Gastrocnemius medialis (tissue), 4 donors: ENCODE measurements around the gene ORC4. TPM values are rescaled to one million over a fixed set of nuclear protein-coding genes. Genes with fewer than 3 reads are reported as not detected.

Experiments
- ATAC-seq, 2 donors: fragments of 150-250 bp; one replicate each; pipeline ENCODE4 v1.9.1; 2016
- DNase-seq, 2 donors: peaks; one replicate each; pipeline ENCODE4 v3.0.0-alpha.2; 2019
- H3K27ac ChIP-seq, 4 donors: fragments of 200-600 bp; sonication (generic); 1 replicate in 1 of 4; 2 replicates in 3 of 4; pipeline ENCODE4 v1.5.1; 2016 to 2018; ENCODE audit warnings: mild to moderate bottlenecking in 2 of 4, moderate library complexity in 1 of 4
- H3K27me3 ChIP-seq, 3 donors: fragments of 200-600 bp; sonication (generic) in 2 of 3; 1 replicate in 1 of 3; 2 replicates in 2 of 3; pipeline versions ENCODE4 v1.5.1 to v1.6.0; 2016 to 2019; ENCODE audit warnings: mild to moderate bottlenecking in 1 of 3, moderate library complexity in 1 of 3
- H3K36me3 ChIP-seq, 2 donors: fragments of 200-600 bp; sonication (generic) in 1 of 2; one replicate each; pipeline ENCODE4 v1.5.1; 2017 to 2018
- H3K4me1 ChIP-seq, 2 donors: fragments of 200-600 bp; sonication (generic) in 1 of 2; one replicate each; pipeline ENCODE4 v1.5.1; 2016 to 2017; ENCODE audit warnings: mild to moderate bottlenecking in 2 of 2
- H3K4me3 ChIP-seq, 4 donors: fragments of 200-600 bp; sonication (generic) in 3 of 4; 1 replicate in 1 of 4; 2 replicates in 3 of 4; pipeline ENCODE4 v1.5.1; 2016 to 2019; ENCODE audit warnings: mild to moderate bottlenecking in 2 of 4
- H3K9me3 ChIP-seq, 3 donors: fragments of 200-600 bp; sonication (generic) in 2 of 3; 1 replicate in 1 of 3; 2 replicates in 2 of 3; pipeline ENCODE4 v1.5.1; 2016 to 2019
- POLR2A ChIP-seq, 2 donors: fragments of 450-650 bp; IDR thresholded peaks; one replicate each; pipeline ENCODE4 v1.6.1; 2017; ENCODE audit warnings: antibody characterized with exemption in 2 of 2, mild to moderate bottlenecking in 2 of 2, moderate library complexity in 2 of 2
- in situ Hi-C, 4 donors: fragments of 200-750 bp; cut with MboI; loops; one replicate each; pipeline versions ENCODE4 v1.15.0 to v1.8.0; 2017; ENCODE audit warnings: low sequenced_read_pairs in 4 of 4
- intact Hi-C: fragments of 100-400 bp; cut with DNase I; formaldehyde crosslinking; loops from one replicate; pipeline ENCODE4 v1.15.1; 2023; ENCODE audit warnings: low total_unique reads
- total RNA-seq, 4 donors: library from RNA; depleted of rRNA; stranded (reverse); fragments of >200 nt; gene quantifications; one replicate each; pipeline versions ENCODE4 v1.1.0 to v1.2.3, GENCODE V29; 2016
- TF ChIP-seq, protein P1 (sequence below), 5 experiments: fragments of 450-650 bp in 3 of 5; fragments of 200-600 bp in 2 of 5; sonication (generic) in 2 of 5; IDR thresholded peaks in 4 of 5; conservative IDR thresholded peaks in 1 of 5; 1 replicate in 4 of 5; 2 replicates in 1 of 5; pipeline ENCODE4 v1.5.1; 2016 to 2019; ENCODE audit warnings: antibody characterized with exemption in 5 of 5, mild to moderate bottlenecking in 3 of 5, moderate library complexity in 3 of 5

Gene ORC4
- total RNA-seq, 4 donors from 2014 or later, result 34.8 to 51.8 (median 43.1) TPM

DNA sequence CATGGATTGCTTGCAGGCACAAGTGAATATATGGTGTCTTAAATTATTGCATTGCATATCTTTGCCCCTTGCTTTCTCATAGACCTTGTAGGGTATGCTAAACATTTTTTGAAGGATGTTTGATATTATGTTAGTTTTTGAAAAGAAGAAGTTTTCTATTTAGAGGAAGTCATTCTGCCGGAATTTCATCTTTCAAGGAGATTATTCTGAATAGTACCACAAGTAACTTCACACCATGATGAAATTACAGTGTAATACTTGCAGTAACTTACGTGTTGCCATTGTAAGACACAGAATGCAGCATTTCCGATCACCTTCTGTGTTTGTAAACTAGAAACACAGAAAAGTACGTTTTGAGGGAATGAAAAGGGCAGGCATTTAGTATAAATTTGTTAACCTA lies 103.8 kb downstream of the ORC4 start:
- Histone ChIP-seq H3K36me3 (peaks cover 4 to 9% of the 10 kb centered on the region in 2 donors), H3K4me3 (no peak overlapping the region), H3K4me1 (peaks cover 0 to 10% of the 10 kb centered on the region in 2 donors), H3K27ac (no peak overlapping the region), H3K27me3 (no peaks in the 10 kb centered on the region), H3K9me3 (no peaks in the 10 kb centered on the region)
- in situ Hi-C loops (loop anchor here (10.0 to 25.0 kb wide), 6 partner anchors 379 to 1179 kb away; no protein-coding TSS in a partner anchor), intact Hi-C loops (loop anchor here (10.0 kb wide), 2 partner anchors 562 to 992 kb away; no protein-coding TSS in a partner anchor)
- TF ChIP-seq, protein P1, sequence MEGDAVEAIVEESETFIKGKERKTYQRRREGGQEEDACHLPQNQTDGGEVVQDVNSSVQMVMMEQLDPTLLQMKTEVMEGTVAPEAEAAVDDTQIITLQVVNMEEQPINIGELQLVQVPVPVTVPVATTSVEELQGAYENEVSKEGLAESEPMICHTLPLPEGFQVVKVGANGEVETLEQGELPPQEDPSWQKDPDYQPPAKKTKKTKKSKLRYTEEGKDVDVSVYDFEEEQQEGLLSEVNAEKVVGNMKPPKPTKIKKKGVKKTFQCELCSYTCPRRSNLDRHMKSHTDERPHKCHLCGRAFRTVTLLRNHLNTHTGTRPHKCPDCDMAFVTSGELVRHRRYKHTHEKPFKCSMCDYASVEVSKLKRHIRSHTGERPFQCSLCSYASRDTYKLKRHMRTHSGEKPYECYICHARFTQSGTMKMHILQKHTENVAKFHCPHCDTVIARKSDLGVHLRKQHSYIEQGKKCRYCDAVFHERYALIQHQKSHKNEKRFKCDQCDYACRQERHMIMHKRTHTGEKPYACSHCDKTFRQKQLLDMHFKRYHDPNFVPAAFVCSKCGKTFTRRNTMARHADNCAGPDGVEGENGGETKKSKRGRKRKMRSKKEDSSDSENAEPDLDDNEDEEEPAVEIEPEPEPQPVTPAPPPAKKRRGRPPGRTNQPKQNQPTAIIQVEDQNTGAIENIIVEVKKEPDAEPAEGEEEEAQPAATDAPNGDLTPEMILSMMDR (IDR thresholded peaks at IDR 0.05 in 4 of 5, conservative IDR thresholded peaks at IDR 0.05 in 1 of 5), result no peak
- no peak for TF ChIP-seq POLR2A (IDR thresholded peaks at IDR 0.05)
- DNase-seq (no peak), ATAC-seq (no peak)

DNA sequence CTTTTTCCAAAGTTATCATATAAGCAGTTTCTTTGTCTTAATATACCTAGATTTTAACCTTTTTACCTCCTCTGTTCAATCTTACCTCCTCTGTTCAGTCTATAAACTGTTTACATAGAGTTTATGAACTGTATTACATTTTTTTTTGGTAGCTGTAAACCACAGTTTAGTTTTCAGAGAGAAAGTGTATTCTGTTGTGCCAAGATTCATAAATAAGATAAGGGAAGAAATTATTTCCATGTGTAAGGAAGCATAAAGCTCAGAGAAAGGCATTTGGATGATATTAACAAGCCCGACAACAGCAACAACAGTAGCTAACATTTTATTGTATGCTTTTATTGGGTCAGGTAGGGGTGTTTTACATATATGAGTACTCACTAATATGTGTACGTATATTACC lies 104.5 kb downstream of the ORC4 start:
- ATAC-seq (no peak), DNase-seq (no peak)
- Histone ChIP-seq H3K27ac (no peak overlapping the region), H3K4me3 (no peak overlapping the region), H3K9me3 (no peaks in the 10 kb centered on the region), H3K36me3 (peaks cover 4 to 9% of the 10 kb centered on the region in 2 donors), H3K27me3 (no peaks in the 10 kb centered on the region), H3K4me1 (peaks cover 2 to 15% of the 10 kb centered on the region in 2 donors)
- no peak for TF ChIP-seq POLR2A (IDR thresholded peaks at IDR 0.05)
- TF ChIP-seq, protein P1 (IDR thresholded peaks at IDR 0.05 in 4 of 5, conservative IDR thresholded peaks at IDR 0.05 in 1 of 5), result no peak
- in situ Hi-C loops, result loop anchor here (10.0 to 25.0 kb wide), 6 partner anchors 379 to 1179 kb away; no protein-coding TSS in a partner anchor
- intact Hi-C loops, result loop anchor here (10.0 kb wide), 2 partner anchors 561 to 991 kb away; no protein-coding TSS in a partner anchor

DNA sequence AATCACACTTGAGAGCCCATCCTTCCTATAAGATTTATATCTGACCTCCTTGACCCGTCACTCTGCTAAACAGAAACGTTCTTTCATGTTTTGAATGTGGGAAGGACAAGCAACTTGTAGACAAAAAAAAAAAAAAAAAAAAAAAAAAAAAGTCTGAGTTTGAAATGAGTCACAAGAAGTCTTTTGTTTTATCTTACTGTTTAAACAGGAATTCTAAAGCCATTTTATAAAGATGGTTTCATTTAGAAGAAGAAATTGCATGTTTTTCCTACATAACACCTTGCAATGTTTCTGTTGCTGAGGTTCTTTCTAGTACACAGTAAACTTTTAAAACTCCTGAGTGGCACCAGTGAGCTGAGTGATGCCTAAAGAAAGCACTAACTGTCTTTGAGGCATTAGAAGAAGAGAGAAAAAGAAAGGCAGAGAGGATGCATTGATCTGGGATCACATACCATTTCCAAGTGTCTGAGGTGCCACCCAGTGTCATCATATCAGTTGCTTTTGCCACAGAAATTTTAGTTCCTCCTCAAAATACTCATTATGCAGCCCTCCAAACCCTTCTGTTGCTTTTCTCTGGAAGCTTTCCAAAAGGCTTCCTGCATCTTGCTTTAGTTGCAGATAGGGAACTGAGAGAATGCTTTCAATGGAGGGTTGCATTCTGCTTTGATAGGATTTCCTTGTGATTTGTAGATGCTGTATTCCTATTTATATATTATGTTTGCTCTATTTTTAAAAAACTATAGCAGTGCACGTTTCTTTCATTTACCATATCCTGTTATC lies 106.6 kb downstream of the ORC4 start:
- Histone ChIP-seq H3K4me1 (peaks cover 7 to 23% of the 10 kb centered on the region in 2 donors), H3K27me3 (no peaks in the 10 kb centered on the region), H3K36me3 (peaks cover 4 to 9% of the 10 kb centered on the region in 2 donors), H3K27ac (no peak overlapping the region), H3K4me3 (no peak overlapping the region), H3K9me3 (no peaks in the 10 kb centered on the region)
- in situ Hi-C loops (loop anchor here (10.0 to 25.0 kb wide), 6 partner anchors 377 to 1177 kb away; no protein-coding TSS in a partner anchor), intact Hi-C loops (loop anchor here (10.0 kb wide), 2 partner anchors 559 to 989 kb away; no protein-coding TSS in a partner anchor)
- TF ChIP-seq POLR2A (IDR thresholded peaks at IDR 0.05), result no peak
- TF ChIP-seq, protein P1 (IDR thresholded peaks at IDR 0.05 in 4 of 5, conservative IDR thresholded peaks at IDR 0.05 in 1 of 5), result no peak
- DNase-seq, result no peak
- ATAC-seq, result no peak

DNA sequence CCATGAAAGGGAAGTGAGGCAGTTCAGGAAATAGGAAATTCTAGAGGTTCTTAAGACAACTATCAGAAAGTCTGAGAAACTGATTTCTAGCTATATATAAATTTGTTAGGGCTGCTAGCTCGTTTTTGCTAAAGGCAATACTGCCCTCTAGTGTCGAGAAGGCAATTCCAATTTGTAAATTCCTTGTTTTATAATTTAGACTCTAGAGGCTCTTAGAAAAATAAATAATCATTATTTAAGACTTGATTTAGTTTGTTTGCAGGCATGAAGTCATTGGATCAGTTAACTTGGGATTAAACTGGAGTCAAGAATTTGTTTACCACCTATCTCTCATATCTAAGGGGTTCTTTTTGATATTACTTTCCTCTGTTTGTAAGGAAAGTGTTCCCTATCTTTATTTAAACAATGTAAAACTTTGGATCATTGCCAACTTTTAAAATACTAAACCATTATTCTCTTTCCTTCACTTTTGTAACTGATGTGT lies 109.5 kb downstream of the ORC4 start:
- no peaks in the 10 kb centered on the region for H3K9me3 ChIP-seq
- H3K27ac ChIP-seq, result no peak overlapping the region
- TF ChIP-seq, protein P1 (IDR thresholded peaks at IDR 0.05 in 4 of 5, conservative IDR thresholded peaks at IDR 0.05 in 1 of 5), result peak; percentile 68 to 89 (median 84)
- TF ChIP-seq POLR2A (IDR thresholded peaks at IDR 0.05), result no peak
- intact Hi-C loops, result loop anchor here (2.0 to 10.0 kb wide), 5 partner anchors 556 to 1176 kb away; no protein-coding TSS in a partner anchor
- no peak overlapping the region for H3K4me3 ChIP-seq
- no peaks in the 10 kb centered on the region for H3K36me3 ChIP-seq
- peaks cover 7 to 23% of the 10 kb centered on the region in 2 donors for H3K4me1 ChIP-seq
- ATAC-seq, result peak; percentile 33 to 61
- in situ Hi-C loops, result loop anchor here (10.0 to 25.0 kb wide), 6 partner anchors 374 to 1174 kb away; no protein-coding TSS in a partner anchor
- no peak for DNase-seq
- H3K27me3 ChIP-seq, result no peaks in the 10 kb centered on the region
